GM19240 (cell line): Measurements from ENCODE around the gene RNF34.
"Not testable (repeated sequence)": the region's sequence is repeated elsewhere in the genome, so short reads cannot be mapped to it uniquely, and the experiment has no call there.

Experiments
- DNase-seq: peaks from one replicate; pipeline ENCODE4 v3.0.0; 2011; ENCODE audit warnings: low spot score; ENCODE audit not compliant: insufficient read length

The RNF34 gene, protein sequence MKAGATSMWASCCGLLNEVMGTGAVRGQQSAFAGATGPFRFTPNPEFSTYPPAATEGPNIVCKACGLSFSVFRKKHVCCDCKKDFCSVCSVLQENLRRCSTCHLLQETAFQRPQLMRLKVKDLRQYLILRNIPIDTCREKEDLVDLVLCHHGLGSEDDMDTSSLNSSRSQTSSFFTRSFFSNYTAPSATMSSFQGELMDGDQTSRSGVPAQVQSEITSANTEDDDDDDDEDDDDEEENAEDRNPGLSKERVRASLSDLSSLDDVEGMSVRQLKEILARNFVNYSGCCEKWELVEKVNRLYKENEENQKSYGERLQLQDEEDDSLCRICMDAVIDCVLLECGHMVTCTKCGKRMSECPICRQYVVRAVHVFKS

DNA sequence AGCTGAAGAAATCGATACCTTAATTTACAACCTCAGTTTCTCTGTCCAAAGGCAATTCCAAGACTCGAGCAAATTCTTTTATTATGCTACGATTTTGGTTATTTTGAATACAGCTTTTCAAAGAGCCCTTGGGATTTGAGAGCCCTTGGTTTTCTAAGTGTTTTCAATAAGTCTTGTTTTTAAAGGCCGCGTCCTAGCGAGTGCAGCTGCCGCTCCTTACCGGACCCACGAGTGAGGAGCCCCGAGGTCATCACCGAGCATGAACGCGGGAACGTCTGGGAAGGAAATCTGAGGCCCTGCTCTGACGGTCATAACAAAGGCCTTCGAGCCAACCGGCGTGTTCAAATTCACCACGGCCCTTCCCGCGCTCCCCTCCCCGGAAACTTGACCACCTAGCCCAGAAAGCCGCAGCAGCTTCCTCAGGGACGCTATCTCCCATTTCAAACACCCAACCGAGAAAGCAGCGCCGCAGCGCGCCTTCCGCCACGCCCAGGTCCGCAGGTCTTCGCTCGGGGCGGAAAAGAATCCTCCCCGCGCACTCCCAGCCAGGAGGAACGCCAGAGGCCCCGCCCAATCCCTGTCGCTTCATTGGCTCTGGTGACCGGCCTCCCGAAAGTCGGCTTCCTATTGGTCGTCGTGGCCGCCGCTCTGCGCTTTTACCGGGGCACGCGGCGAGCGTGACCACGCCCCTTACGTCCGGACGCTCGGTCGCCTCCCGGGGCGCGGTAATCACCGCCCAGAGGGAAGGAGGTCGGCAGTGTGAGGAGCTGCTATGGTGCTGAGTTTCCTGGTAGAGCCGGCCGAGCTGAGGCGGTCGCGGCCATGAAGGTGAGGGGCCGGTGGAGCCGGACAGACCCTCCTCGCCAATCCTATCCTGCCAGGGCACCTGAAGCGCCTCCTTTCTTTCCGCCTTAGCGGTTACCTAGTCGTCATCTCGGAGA lies at the start of gene RNF34:
Gene RNF34 (plus strand): TSS at position 728 of the 941 bp plus-strand sequence. CDS start 95 bp downstream, at position 823.
- DNase-seq = peak; percentile 80

GRCh38 chr12:121351820-121352681 lies 47.9 kb upstream of the RNF34 start, which contains the start of gene ANAPC5:
TSS of gene ANAPC5 (minus strand) at chr12:121352411. CDS start at chr12:121352340, 71 bp downstream.
- DNase-seq = peak; percentile 75

DNA sequence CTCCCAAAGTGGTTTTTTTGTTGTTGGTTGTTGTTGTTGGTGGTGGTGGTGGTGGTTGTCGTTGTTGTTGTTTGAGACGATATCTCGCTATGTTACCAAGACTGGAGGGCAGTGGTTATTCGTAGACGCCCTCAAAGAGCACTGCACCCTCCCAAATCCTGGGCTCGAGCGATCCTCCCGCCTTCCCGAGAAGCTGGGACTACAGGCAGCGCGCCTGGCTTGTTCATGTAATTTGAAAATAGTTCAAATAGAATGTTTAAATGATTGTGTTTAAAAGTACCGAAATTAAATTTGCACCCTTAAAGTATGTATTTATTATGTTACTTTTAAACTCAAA lies 47.3 kb upstream of the RNF34 start:
- DNase-seq = no peak

DNA sequence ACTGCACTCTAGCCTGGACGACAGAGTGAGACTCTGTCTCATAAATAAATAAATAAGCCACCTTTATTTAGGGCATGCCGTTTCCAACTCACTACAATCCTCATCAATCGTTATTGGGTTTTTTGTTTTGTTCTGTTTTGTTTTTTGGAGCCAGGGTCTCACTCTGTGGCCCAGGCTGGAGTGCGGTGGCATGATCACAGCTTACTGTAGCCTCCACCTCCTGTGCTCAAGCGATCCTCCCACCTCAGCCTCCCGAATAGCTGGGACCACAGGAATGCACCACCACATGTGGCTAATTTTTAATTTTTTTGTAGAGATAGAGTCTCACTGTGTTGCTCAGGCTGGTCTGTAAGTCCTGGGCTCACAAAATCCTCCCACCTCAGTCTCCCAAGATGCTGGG lies 44.1 kb upstream of the RNF34 start:
- no peak for DNase-seq

GRCh38 chr12:121356657-121357056 lies 43.3 kb upstream of the RNF34 start:
- DNase-seq = no peak

- DNase-seq = no peak
Observed at GRCh38 chr12:121357331-121357730, 42.6 kb upstream of the RNF34 start.

DNA sequence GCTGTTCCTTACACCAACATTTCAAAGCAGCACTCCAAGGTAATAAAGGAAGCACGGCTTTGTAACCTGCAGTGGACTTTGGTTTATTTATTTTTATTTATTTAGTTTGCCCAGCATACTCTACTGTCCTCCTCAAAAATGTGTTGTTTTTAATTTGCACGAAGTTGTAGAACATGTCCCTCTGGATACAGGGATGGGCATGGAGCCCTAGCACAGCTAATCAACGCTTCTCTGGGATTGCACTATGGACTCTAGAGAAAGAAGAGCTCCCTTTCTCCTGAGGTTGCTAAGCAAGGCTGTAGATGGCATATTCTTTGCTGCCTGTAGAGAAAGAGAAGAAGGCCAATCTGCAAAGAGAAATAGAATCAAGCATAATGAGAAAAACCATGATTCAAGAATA lies 41.8 kb upstream of the RNF34 start:
- DNase-seq = no peak

GRCh38 chr12:121364683-121365121 lies 35.2 kb upstream of the RNF34 start:
- DNase-seq = no peak

- DNase-seq = no peak
Observed at GRCh38 chr12:121365416-121366062, 34.4 kb upstream of the RNF34 start.

DNA sequence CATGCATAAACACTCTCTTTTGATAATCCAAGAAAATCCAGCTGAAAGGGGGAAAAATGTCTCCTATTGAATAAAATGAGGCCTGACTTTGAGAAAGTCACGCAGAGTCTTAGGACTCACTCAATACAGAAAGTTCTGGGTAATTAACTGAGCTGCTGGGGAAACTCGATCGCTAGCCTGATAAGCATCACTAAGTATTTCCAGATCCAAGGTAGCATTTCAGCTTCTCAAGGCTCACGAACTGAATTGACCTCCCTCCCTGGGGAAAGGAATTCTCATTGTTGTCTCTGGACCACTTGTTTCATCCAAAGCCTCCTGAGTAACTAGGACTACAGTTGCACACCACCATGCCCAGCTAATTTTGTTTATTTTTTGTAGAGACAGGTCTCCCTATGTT lies 33.9 kb upstream of the RNF34 start:
- no peak for DNase-seq

DNA sequence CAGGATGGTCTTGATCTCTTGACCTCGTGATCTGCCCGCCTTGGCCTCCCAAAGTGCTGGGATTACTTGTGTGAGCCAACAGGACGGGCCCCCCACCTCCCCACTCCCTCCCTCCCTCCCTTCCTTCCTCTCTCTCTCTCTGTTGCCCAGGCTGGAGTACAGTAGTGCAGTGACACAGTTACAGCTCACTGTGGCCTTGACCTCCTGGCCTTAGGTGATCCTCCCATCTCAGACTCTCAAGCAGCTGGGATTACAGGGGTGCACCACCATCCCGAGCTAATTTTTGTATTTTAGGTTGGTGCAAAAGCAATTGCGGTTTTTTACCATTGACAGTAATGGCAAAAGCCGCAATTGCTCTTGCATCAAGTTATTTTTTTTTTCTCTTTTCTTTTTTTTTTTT lies 28.5 kb upstream of the RNF34 start:
- no peak for DNase-seq

DNA sequence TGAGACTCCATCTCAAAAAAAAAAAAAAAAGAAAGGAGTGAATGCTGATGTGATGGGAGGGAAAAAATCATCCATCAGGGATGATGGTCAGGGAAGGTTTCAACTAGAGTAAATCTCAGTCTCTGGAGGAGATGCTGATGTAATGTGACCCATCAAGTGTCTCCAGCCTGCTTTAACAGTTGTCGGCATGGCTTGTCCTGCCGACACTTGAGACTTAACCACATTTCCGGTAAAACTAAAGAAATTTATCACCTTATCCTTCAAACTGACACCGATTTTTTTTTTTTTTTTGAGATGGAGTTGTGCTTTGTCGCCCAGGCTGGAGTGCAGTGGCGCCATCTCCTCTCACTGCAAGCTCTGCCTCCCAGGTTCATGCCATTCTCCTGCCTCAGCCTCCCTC lies 26.2 kb upstream of the RNF34 start:
- DNase-seq = no peak

GRCh38 chr12:121374336-121374735 lies 25.6 kb upstream of the RNF34 start:
- not testable (repeated sequence) for DNase-seq

GRCh38 chr12:121374945-121375584 lies 24.9 kb upstream of the RNF34 start:
- not testable (repeated sequence) for DNase-seq

DNA sequence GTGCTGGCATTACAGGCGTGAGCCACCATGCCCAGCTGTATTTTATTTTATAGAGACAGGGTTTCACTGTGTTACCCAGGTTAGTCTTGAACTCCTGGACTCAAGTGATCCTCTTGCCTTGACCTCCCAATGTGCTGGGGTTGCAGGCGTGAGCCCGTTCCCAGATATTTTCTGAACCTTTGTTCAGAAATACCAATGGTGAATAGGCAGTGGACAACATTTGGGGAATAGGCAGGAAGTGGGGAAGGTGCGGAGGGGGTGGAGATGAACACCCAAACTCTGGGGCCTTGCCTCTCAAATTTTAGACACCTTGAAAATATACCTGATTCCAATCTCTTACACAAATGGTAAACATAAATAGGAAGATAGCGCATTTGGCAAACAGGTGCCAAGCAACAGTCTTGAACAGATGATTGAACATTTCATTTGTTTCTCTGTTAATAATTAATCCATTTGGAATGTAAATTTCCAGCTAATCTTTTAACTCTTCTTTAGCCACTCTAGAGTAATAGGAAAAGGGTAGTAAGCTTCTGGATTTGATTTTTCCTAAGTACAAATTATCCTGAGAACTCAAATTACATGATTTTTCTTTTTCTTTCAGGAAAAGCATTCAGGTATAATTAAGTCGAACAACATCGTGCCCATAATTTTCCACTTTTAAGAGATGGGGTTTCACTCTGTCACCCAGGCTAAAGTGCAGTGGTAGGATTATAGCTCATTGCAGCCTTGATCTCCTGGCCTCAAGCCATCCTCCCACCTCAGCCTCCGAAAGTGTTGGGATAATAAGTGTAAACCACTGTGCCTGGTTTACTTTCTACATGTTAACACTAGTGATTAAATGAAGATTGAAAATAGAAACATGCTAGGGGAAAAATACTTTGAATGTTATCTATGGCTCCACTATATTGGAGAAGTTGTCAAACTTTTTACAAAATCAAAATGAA lies 22.9 kb upstream of the RNF34 start:
- DNase-seq = no peak

DNA sequence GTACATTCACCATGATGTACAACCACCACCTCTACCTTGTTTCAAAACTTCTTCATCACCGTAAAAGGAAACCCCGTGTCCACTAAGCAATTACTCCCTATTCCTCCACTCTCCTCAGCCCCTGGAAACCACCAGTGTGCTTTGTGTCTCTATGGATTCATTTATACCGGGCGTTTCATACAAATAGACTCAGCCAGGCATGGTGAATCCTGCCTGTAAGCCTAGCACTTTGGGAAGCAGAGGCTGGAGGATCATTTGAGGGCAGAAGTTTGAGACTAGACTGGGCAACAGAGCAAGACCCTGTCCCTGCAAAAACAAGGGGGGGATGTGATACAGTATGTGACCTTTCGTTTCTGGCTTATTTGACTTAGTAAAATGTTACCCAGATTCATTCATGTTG lies 21.2 kb upstream of the RNF34 start:
- DNase-seq = no peak

- DNase-seq = no peak
Observed at GRCh38 chr12:121379945-121380344, 20.0 kb upstream of the RNF34 start.

DNA sequence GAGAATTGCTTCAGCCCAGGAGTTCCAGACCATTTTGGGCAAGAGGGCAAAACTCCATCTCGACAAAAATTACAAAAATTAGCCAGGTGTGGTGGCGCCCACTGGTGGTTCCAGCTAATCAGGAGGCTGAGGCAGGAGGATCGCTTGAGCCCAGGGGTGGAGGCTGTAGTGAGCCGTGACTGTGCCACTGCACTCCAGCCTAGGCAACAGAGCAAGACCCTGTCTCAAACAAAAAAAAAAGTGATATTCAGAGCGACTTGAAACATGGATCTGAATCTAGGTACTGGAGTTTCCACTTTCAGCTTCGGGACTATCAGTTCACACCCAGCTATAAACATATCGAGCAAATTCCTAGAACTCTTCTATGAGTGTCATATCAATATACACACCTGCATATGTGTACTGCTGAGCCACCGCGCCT lies 16.3 kb upstream of the RNF34 start:
- DNase-seq = no peak

- not testable (repeated sequence) for DNase-seq
Observed at GRCh38 chr12:121384891-121385290, 15.0 kb upstream of the RNF34 start.
